ENCODE results near the gene ST14. TPM values are rescaled to one million over a fixed set of nuclear protein-coding genes. Genes with fewer than 3 reads are reported as not detected.
A peak's percentile ranks its signal among the peaks of the same experiment; 100 is the strongest.

The ST14 gene
- total and polyA plus RNA-seq, 10 of the 15 experiments (the other 5 are each of a cell fraction or from before 2014, with no cell fraction given): 0.02 to 3.9 (median 0.73) TPM; not detected in 2

- TF ChIP-seq CTCF (IDR thresholded peaks at IDR 0.05 in 2 of 3, conservative IDR thresholded peaks at IDR 0.05 in 1 of 3; ENCODE audit: control insufficient read depth in 2 of 3, extremely low read depth in 1 of 3, insufficient read depth in 1 of 3, low read depth in 3 of 3, low read length in 3 of 3) (peak; percentile 72 to 90 (median 89)), NFYA (IDR thresholded peaks at IDR 0.05; ENCODE audit: borderline replicate concordance, low read depth, low read length) (no peak)
Measured at GRCh38 chr11:130131961-130132850, 27.4 kb upstream of the ST14 start (continued).

GRCh38 chr11:130133716-130134115, 25.9 kb upstream of the ST14 start:
- Histone ChIP-seq H3K9ac (ENCODE audit: control insufficient read depth, insufficient read depth, low read length) (no peak overlapping the region), H3K79me2 (ENCODE audit: control insufficient read depth, insufficient read depth, low read length) (no peaks in the 10 kb centered on the region), H3K4me1 (ENCODE audit: control insufficient read depth, insufficient read depth, low read length) (no peaks in the 10 kb centered on the region), H2AFZ (ENCODE audit: control insufficient read depth, low read depth, low read length) (no peak overlapping the region), H4K20me1 (ENCODE audit: control insufficient read depth, insufficient read depth) (no peaks in the 10 kb centered on the region), H3K27me3 (replicated peaks in 1 of 2; ENCODE audit: control insufficient read depth in 2 of 2, insufficient read depth in 2 of 2, low read length in 1 of 2) (no peaks in the 10 kb centered on the region), H3K4me3 (no peak overlapping the region), H3K4me2 (ENCODE audit: control insufficient read depth, insufficient read depth) (no peak overlapping the region), H3K27ac (ENCODE audit: control insufficient read depth, insufficient read depth) (no peak overlapping the region), H3K36me3 (ENCODE audit: control insufficient read depth in 2 of 2, insufficient read depth in 2 of 2, low read length in 1 of 2) (no peaks in the 10 kb centered on the region; a peak in 1 of 4 replicates), H3K9me3 (replicated peaks; ENCODE audit: control insufficient read depth, insufficient read depth, low read length) (no peaks in the 10 kb centered on the region)
- DNase-seq (ENCODE audit: low read depth, low spot score): no peak
- RAD21 ChIA-PET (ENCODE audit: unreplicated experiment): interaction anchor here (1.3 to 5.2 kb wide), 4 partner anchors 143 to 348 kb away, joined by 4 to 209 read pairs (median 12); no protein-coding TSS in a partner anchor
- POLR2A ChIA-PET: no interaction called here
- SMC1A ChIA-PET (ENCODE audit: uncharacterized antibody, unreplicated experiment): interaction anchor here (1.1 to 5.0 kb wide), 9 partner anchors 17 to 252 kb away, joined by 3 to 130 read pairs (median 15); partner anchors contain the start of gene PRDM10
- BruUV-seq (replicated peaks): no TSS peak
- intact Hi-C loops (cut with micrococcal nuclease; ENCODE audit: unreplicated experiment): loop anchor here (5.0 kb wide), 1 partner anchor 61 kb away; no protein-coding TSS in a partner anchor
- FAIRE-seq: no peak
- ATAC-seq: no peak
- in situ Hi-C loops (cut with MboI): loop anchor here (5.0 kb wide), 1 partner anchor 211 kb away; no protein-coding TSS in a partner anchor
- CTCF ChIA-PET: interaction anchor here (1.0 to 10.5 kb wide), 8 partner anchors 12 to 236 kb away, joined by 3 to 400 read pairs (median 30); partner anchors contain the start of gene PRDM10
- WGBS (ENCODE audit: insufficient coverage, insufficient replicate concordance, low lambda C conversion rate, missing lambda C conversion rate): 62% methylated on average over 8 of the region's 8 CpGs
- TF ChIP-seq PRDM15 (CRISPR knock-in tag; IDR thresholded peaks at IDR 0.05) (no peak), EZH2 (IDR thresholded peaks at IDR 0.05; ENCODE audit: borderline replicate concordance, control insufficient read depth, low read depth, low read length) (no peak), IKZF2 (IDR thresholded peaks at IDR 0.05) (no peak), SIX5 (IDR thresholded peaks at IDR 0.05; ENCODE audit: low read depth, low read length, severe bottlenecking) (no peak), HDGF (IDR thresholded peaks at IDR 0.05) (no peak), ZBTB40 (IDR thresholded peaks at IDR 0.05; ENCODE audit: borderline replicate concordance) (no peak), TCF3 (IDR thresholded peaks at IDR 0.05; ENCODE audit: borderline replicate concordance, insufficient read depth, low read depth, low read length) (no peak)

All from GM12878 (cell line).